WTC11 (cell line): ENCODE measurements around the gene LHX3. TPM values are rescaled to one million over a fixed set of nuclear protein-coding genes. Genes with fewer than 3 reads are reported as not detected.

Experiments used
- ATAC-seq: fragments of 200-7000 bp; cut with Tn5 transposase; 2 replicates; pipeline ENCODE4 v1.10.0; 2021; ENCODE audit warnings: mild to moderate bottlenecking, moderate library complexity
- CTCF ChIA-PET: fragments of 300-600 bp; sonication (Branson Sonifier 250); formaldehyde crosslinking; loops from one replicate; lab custom pipeline; 2021; ENCODE audit warnings: antibody characterized with exemption; lab: Charles Lee
- POLR2A ChIA-PET: fragments of 350-600 bp; sonication (Branson Sonifier 250); formaldehyde crosslinking; loops from one replicate; lab custom pipeline; 2021; ENCODE audit warnings: antibody characterized with exemption; lab: Charles Lee
- DNase-seq: peaks from one replicate; pipeline ENCODE4 v3.0.0; 2021; ENCODE audit warnings: low spot score
- H3K27ac Mint-ChIP-seq: 2 replicates; pipeline ENCODE4 v1.8.0; 2021; ENCODE audit warnings: mixed read lengths
- H3K27me3 Mint-ChIP-seq: 2 replicates; pipeline ENCODE4 v1.8.0; 2021; ENCODE audit warnings: low read depth, mild to moderate bottlenecking, moderate library complexity, mixed read lengths
- H3K36me3 Mint-ChIP-seq: 2 replicates; pipeline ENCODE4 v1.8.0; 2021; ENCODE audit warnings: mixed read lengths
- H3K4me1 Mint-ChIP-seq: 2 replicates; pipeline ENCODE4 v1.8.0; 2022; ENCODE audit warnings: mixed read lengths
- H3K4me3 Mint-ChIP-seq: 2 replicates; pipeline ENCODE4 v1.8.0; 2021; ENCODE audit warnings: mild to moderate bottlenecking, moderate library complexity, mixed read lengths
- H3K9me3 Mint-ChIP-seq: 2 replicates; pipeline ENCODE4 v1.8.0; 2021; ENCODE audit warnings: mixed read lengths
- AR ChIP-seq: fragments of 250-450 bp; sonication (Bioruptor Pico); IDR thresholded peaks from 2 replicates; pipeline ENCODE4 v1.9.0; 2021; ENCODE audit warnings: mild to moderate bottlenecking
- CDX4 ChIP-seq: fragments of 250-450 bp; sonication (Bioruptor Pico); IDR thresholded peaks from 2 replicates; pipeline ENCODE4 v1.9.0; 2021; ENCODE audit warnings: moderate library complexity, mild to moderate bottlenecking, inconsistent platforms, borderline replicate concordance
- CTCF ChIP-seq: fragments of 200-600 bp; IDR thresholded peaks from 2 replicates; pipeline ENCODE4 v1.8.0; 2022; ENCODE audit warnings: antibody characterized with exemption
- ELF4 ChIP-seq: sonication (generic); formaldehyde crosslinking; IDR thresholded peaks from 2 replicates; pipeline ENCODE4 v1.8.1; 2022; ENCODE audit warnings: low read depth, mild to moderate bottlenecking, moderate library complexity, missing genetic modification reagents
- ESRRA ChIP-seq: sonication (generic); formaldehyde crosslinking; IDR thresholded peaks from 2 replicates; pipeline ENCODE4 v1.8.1; 2022; ENCODE audit warnings: mild to moderate bottlenecking, missing genetic modification reagents, borderline replicate concordance
- JAZF1 ChIP-seq: fragments of 250-450 bp; sonication (Bioruptor Pico); IDR thresholded peaks from 2 replicates; pipeline ENCODE4 v1.9.0; 2021; ENCODE audit warnings: moderate library complexity, mild to moderate bottlenecking, inconsistent platforms
- NFATC4 ChIP-seq: fragments of 250-450 bp; sonication (Bioruptor Pico); IDR thresholded peaks from 2 replicates; pipeline ENCODE4 v1.9.0; 2021; ENCODE audit warnings: mild to moderate bottlenecking
- SMAD4 ChIP-seq: sonication (generic); formaldehyde crosslinking; IDR thresholded peaks from 2 replicates; pipeline ENCODE4 v1.8.0; 2022; ENCODE audit warnings: mild to moderate bottlenecking, missing genetic modification reagents
- STAT6 ChIP-seq: sonication (generic); formaldehyde crosslinking; conservative IDR thresholded peaks from 2 replicates; pipeline ENCODE4 v1.8.1; 2023; ENCODE audit warnings: mild to moderate bottlenecking, low read depth, missing genetic modification reagents, moderate library complexity
- ZNF121 ChIP-seq: sonication (generic); formaldehyde crosslinking; IDR thresholded peaks from 2 replicates; pipeline ENCODE4 v1.8.0; 2023; ENCODE audit warnings: missing genetic modification reagents
- ZNF138 ChIP-seq: sonication (generic); formaldehyde crosslinking; conservative IDR thresholded peaks from 2 replicates; pipeline ENCODE4 v1.8.1; 2022; ENCODE audit warnings: mild to moderate bottlenecking, moderate library complexity, missing genetic modification reagents
- ZNF317 ChIP-seq: sonication (generic); formaldehyde crosslinking; IDR thresholded peaks from 2 replicates; pipeline ENCODE4 v1.8.1; 2023; ENCODE audit warnings: low read depth, mild to moderate bottlenecking, moderate library complexity, missing genetic modification reagents, borderline replicate concordance
- ZNF396 ChIP-seq: fragments of 250-450 bp; sonication (Bioruptor Pico); IDR thresholded peaks from 2 replicates; pipeline ENCODE4 v1.8.0; 2021; ENCODE audit warnings: mild to moderate bottlenecking, moderate library complexity, borderline replicate concordance
- ZSCAN18 ChIP-seq: fragments of 250-450 bp; sonication (Bioruptor Pico); IDR thresholded peaks from 2 replicates; pipeline ENCODE4 v2.1.2; 2022; ENCODE audit warnings: mild to moderate bottlenecking, moderate library complexity
- total RNA-seq: library from RNA; stranded (reverse); gene quantifications from 3 replicates; pipeline ENCODE4 v1.2.3, GENCODE V29; 2021
- TF ChIP-seq, protein P1 (sequence below): sonication (generic); formaldehyde crosslinking; IDR thresholded peaks from 2 replicates; pipeline ENCODE4 v1.8.1; 2022; ENCODE audit warnings: mild to moderate bottlenecking, moderate library complexity, missing genetic modification reagents
- TF ChIP-seq, protein P2 (sequence below): sonication (generic); formaldehyde crosslinking; IDR thresholded peaks from 2 replicates; pipeline ENCODE4 v1.8.0; 2022; ENCODE audit warnings: mild to moderate bottlenecking, missing genetic modification reagents
- TF ChIP-seq, protein P3 (sequence below): sonication (generic); formaldehyde crosslinking; IDR thresholded peaks from 2 replicates; pipeline ENCODE4 v1.8.1; 2023; ENCODE audit warnings: mild to moderate bottlenecking, missing genetic modification reagents, moderate library complexity

Gene LHX3
- total RNA-seq, 1 experiment from 2014 or later, result not detected

GRCh38 chr9:136148766-136149165, 56.2 kb downstream of the LHX3 start:
- CTCF ChIA-PET, result interaction anchor here (0.9 to 2.4 kb wide), 5 partner anchors 10 to 25 kb away, joined by 3 to 11 read pairs (median 5); no protein-coding TSS in a partner anchor
- no peaks in the 10 kb centered on the region for H3K9me3 Mint-ChIP-seq
- H3K27ac Mint-ChIP-seq, result no peak overlapping the region
- POLR2A ChIA-PET, result no interaction called here
- H3K4me3 Mint-ChIP-seq, result no peak overlapping the region
- H3K4me1 Mint-ChIP-seq, result peaks cover 18% of the 10 kb centered on the region
- no peaks in the 10 kb centered on the region for H3K36me3 Mint-ChIP-seq
- TF ChIP-seq ZNF317 (no peak), ZNF121 (CRISPR knock-in tag) (no peak), NFATC4 (no peak), JAZF1 (CRISPR knock-in tag) (no peak), CTCF (no peak), SMAD4 (CRISPR knock-in tag) (no peak), CDX4 (CRISPR knock-in tag) (no peak), ZNF138 (no peak), ESRRA (CRISPR knock-in tag) (no peak), ZNF396 (no peak), ELF4 (no peak), STAT6 (no peak), ZSCAN18 (no peak), AR (CRISPR knock-in tag) (no peak)
- TF ChIP-seq, protein P1, sequence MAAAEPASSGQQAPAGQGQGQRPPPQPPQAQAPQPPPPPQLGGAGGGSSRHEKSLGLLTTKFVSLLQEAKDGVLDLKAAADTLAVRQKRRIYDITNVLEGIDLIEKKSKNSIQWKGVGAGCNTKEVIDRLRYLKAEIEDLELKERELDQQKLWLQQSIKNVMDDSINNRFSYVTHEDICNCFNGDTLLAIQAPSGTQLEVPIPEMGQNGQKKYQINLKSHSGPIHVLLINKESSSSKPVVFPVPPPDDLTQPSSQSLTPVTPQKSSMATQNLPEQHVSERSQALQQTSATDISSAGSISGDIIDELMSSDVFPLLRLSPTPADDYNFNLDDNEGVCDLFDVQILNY (CRISPR knock-in tag), result no peak
- TF ChIP-seq, protein P2, sequence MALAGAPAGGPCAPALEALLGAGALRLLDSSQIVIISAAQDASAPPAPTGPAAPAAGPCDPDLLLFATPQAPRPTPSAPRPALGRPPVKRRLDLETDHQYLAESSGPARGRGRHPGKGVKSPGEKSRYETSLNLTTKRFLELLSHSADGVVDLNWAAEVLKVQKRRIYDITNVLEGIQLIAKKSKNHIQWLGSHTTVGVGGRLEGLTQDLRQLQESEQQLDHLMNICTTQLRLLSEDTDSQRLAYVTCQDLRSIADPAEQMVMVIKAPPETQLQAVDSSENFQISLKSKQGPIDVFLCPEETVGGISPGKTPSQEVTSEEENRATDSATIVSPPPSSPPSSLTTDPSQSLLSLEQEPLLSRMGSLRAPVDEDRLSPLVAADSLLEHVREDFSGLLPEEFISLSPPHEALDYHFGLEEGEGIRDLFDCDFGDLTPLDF (CRISPR knock-in tag), result no peak
- TF ChIP-seq, protein P3, sequence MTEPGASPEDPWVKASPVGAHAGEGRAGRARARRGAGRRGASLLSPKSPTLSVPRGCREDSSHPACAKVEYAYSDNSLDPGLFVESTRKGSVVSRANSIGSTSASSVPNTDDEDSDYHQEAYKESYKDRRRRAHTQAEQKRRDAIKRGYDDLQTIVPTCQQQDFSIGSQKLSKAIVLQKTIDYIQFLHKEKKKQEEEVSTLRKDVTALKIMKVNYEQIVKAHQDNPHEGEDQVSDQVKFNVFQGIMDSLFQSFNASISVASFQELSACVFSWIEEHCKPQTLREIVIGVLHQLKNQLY (CRISPR knock-in tag), result no peak
- ATAC-seq (no peak), DNase-seq (no peak)
- peaks cover 5% of the 10 kb centered on the region for H3K27me3 Mint-ChIP-seq
